Fibroblast of lung (primary cell): ENCODE results near the gene C1orf50. TPM values are rescaled to one million over a fixed set of nuclear protein-coding genes. Genes with fewer than 3 reads are reported as not detected.

Experiments
- DNase-seq, 2 donors: peaks; one replicate each; pipeline versions ENCODE4 v3.0.0 to v3.0.0-alpha.2; 2010; ENCODE audit warnings: low read depth in 2 of 2
- H2AFZ ChIP-seq: 2 replicates; pipeline ENCODE4 v1.5.1; 2012; ENCODE audit warnings: low read length, control low read depth, inconsistent platforms
- H3K27ac ChIP-seq: 2 replicates; pipeline ENCODE4 v1.5.1; 2011; ENCODE audit warnings: low read length, control low read depth; ENCODE audit not compliant: insufficient read depth
- H3K27me3 ChIP-seq: 2 replicates; pipeline ENCODE4 v1.5.1; 2011; ENCODE audit warnings: mild to moderate bottlenecking, low read length; ENCODE audit not compliant: control insufficient read depth, insufficient read depth
- H3K36me3 ChIP-seq: 2 replicates; pipeline ENCODE4 v1.5.1; 2011; ENCODE audit warnings: low read length; ENCODE audit not compliant: control insufficient read depth, insufficient read depth
- H3K4me1 ChIP-seq: 2 replicates; pipeline ENCODE4 v1.5.1; 2011; ENCODE audit warnings: low read length; ENCODE audit not compliant: control insufficient read depth, insufficient read depth; ENCODE audit errors: extremely low read depth
- H3K4me2 ChIP-seq: 2 replicates; pipeline ENCODE4 v1.5.1; 2011; ENCODE audit warnings: low read length, control low read depth; ENCODE audit not compliant: insufficient read depth; ENCODE audit errors: extremely low read depth
- H3K4me3 ChIP-seq, 4 experiments: fragments of 200-600 bp in 1 of 4; sonication (generic) in 1 of 4; replicated peaks in 1 of 4; 2 replicates each; pipeline ENCODE4 v1.5.1; 2011 to 2016; ENCODE audit warnings: low read length in 4 of 4, low read depth in 3 of 4, mild to moderate bottlenecking in 3 of 4, control low read depth in 2 of 4, inconsistent platforms in 1 of 4, mixed read lengths in 1 of 4; ENCODE audit not compliant: insufficient read depth in 1 of 4; ENCODE audit errors: control extremely low read depth in 1 of 4
- H3K79me2 ChIP-seq: 2 replicates; pipeline ENCODE4 v1.5.1; 2012; ENCODE audit warnings: mild to moderate bottlenecking, low read length, inconsistent platforms; ENCODE audit not compliant: control insufficient read depth, insufficient read depth
- H3K9ac ChIP-seq: 2 replicates; pipeline ENCODE4 v1.5.1; 2011; ENCODE audit warnings: mild to moderate bottlenecking, low read length, control low read depth; ENCODE audit not compliant: insufficient read depth
- H3K9me3 ChIP-seq: 2 replicates; pipeline ENCODE4 v1.5.1; 2012; ENCODE audit warnings: low read depth, low read length; ENCODE audit not compliant: control insufficient read depth, insufficient read depth
- H4K20me1 ChIP-seq: 2 replicates; pipeline ENCODE4 v1.5.1; 2011; ENCODE audit warnings: low read length; ENCODE audit not compliant: control insufficient read depth, insufficient read depth; ENCODE audit errors: extremely low read depth
- EZH2 ChIP-seq: IDR thresholded peaks from 2 replicates; pipeline ENCODE4 v1.5.1; 2012; ENCODE audit warnings: low read length, control low read depth, mild to moderate bottlenecking; ENCODE audit errors: missing control alignments
- polyA plus RNA-seq, 2 donors: library from polyadenylated mRNA; depleted of rRNA in 1 of 2; stranded (reverse) in 1 of 2; unstranded in 1 of 2; fragments of >200 nt; gene quantifications; 2 replicates each; pipeline ENCODE4 v1.2.1, GENCODE V29; 2011 to 2012; ENCODE audit warnings: missing spikeins in 1 of 2
- total RNA-seq: library from RNA; depleted of rRNA; stranded (reverse); fragments of >200 nt; gene quantifications from 2 replicates; pipeline ENCODE4 v1.2.1, GENCODE V29; 2014
- TF ChIP-seq, protein P1 (sequence below), 2 donors: IDR thresholded peaks in 1 of 2; conservative IDR thresholded peaks in 1 of 2; 1 replicate in 1 of 2; 2 replicates in 1 of 2; pipeline ENCODE4 v1.5.1; 2011 to 2012; ENCODE audit warnings: low read length in 2 of 2, control low read depth in 1 of 2, inconsistent platforms in 1 of 2, low read depth in 1 of 2, mild to moderate bottlenecking in 1 of 2

Gene C1orf50
- total and polyA plus RNA-seq, 2 donors (not counting 1 experiment from before 2014, with no cell fraction given) = 5.9 to 9.5 TPM

GRCh38 chr1:42783092-42783491, 16.0 kb downstream of the C1orf50 start:
- Histone ChIP-seq H4K20me1 (no peaks in the 10 kb centered on the region), H3K79me2 (no peaks in the 10 kb centered on the region), H2AFZ (no peak overlapping the region), H3K4me3 (no peak overlapping the region), H3K4me1 (no peaks in the 10 kb centered on the region), H3K27me3 (no peaks in the 10 kb centered on the region), H3K9me3 (no peaks in the 10 kb centered on the region), H3K27ac (no peak overlapping the region), H3K9ac (no peak overlapping the region), H3K4me2 (no peak overlapping the region), H3K36me3 (no peaks in the 10 kb centered on the region)
- DNase-seq = no peak
- TF ChIP-seq, protein P1, sequence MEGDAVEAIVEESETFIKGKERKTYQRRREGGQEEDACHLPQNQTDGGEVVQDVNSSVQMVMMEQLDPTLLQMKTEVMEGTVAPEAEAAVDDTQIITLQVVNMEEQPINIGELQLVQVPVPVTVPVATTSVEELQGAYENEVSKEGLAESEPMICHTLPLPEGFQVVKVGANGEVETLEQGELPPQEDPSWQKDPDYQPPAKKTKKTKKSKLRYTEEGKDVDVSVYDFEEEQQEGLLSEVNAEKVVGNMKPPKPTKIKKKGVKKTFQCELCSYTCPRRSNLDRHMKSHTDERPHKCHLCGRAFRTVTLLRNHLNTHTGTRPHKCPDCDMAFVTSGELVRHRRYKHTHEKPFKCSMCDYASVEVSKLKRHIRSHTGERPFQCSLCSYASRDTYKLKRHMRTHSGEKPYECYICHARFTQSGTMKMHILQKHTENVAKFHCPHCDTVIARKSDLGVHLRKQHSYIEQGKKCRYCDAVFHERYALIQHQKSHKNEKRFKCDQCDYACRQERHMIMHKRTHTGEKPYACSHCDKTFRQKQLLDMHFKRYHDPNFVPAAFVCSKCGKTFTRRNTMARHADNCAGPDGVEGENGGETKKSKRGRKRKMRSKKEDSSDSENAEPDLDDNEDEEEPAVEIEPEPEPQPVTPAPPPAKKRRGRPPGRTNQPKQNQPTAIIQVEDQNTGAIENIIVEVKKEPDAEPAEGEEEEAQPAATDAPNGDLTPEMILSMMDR (conservative IDR thresholded peaks at IDR 0.05 in 1 of 2, IDR thresholded peaks at IDR 0.05 in 1 of 2; ENCODE audit: low read depth in 1 of 2, low read length in 2 of 2) = no peak
- no peak for TF ChIP-seq EZH2

GRCh38 chr1:42784547-42784945, 17.5 kb downstream of the C1orf50 start:
- H3K36me3 ChIP-seq = no peaks in the 10 kb centered on the region
- TF ChIP-seq, protein P1 (conservative IDR thresholded peaks at IDR 0.05 in 1 of 2, IDR thresholded peaks at IDR 0.05 in 1 of 2; ENCODE audit: low read depth in 1 of 2, low read length in 2 of 2) = no peak
- TF ChIP-seq EZH2 = no peak
- no peaks in the 10 kb centered on the region for H3K79me2 ChIP-seq
- H3K9me3 ChIP-seq = no peaks in the 10 kb centered on the region
- no peak overlapping the region for H3K27ac ChIP-seq
- no peak for DNase-seq
- H3K4me2 ChIP-seq = peak overlapping the region; percentile 79
- H3K9ac ChIP-seq = no peak overlapping the region
- H3K4me1 ChIP-seq = no peaks in the 10 kb centered on the region
- no peak overlapping the region for H2AFZ ChIP-seq
- H3K27me3 ChIP-seq = no peaks in the 10 kb centered on the region
- no peaks in the 10 kb centered on the region for H4K20me1 ChIP-seq
- no peak overlapping the region for H3K4me3 ChIP-seq

GRCh38 chr1:42784946-42785693, 18.1 kb downstream of the C1orf50 start, which contains the start of gene TMEM269:
TSS of gene TMEM269 (plus strand) at chr1:42784991. CDS start at chr1:42789894, 4,903 bp downstream.
- Histone ChIP-seq H2AFZ (peak within 1 kb of the TSS; percentile 71), H3K4me1 (no peaks in the 10 kb centered on the region), H3K79me2 (no peaks in the 10 kb centered on the region), H3K9ac (peak within 1 kb of the TSS; percentile 20), H4K20me1 (no peaks in the 10 kb centered on the region), H3K36me3 (no peaks in the 10 kb centered on the region), H3K4me2 (peak within 1 kb of the TSS; percentile 79), H3K4me3 (peak within 1 kb of the TSS; percentile 13 to 47 (median 33)), H3K27me3 (no peaks in the 10 kb centered on the region), H3K9me3 (no peaks in the 10 kb centered on the region), H3K27ac (no peak within 1 kb of the TSS)
- no peak for TF ChIP-seq EZH2
- TF ChIP-seq, protein P1 (conservative IDR thresholded peaks at IDR 0.05 in 1 of 2, IDR thresholded peaks at IDR 0.05 in 1 of 2; ENCODE audit: low read depth in 1 of 2, low read length in 2 of 2) = no peak
- DNase-seq = peak; percentile 5 to 23
